HG02973 (cell line): Measurements from ENCODE around the gene PRKG1.
A peak's percentile ranks its signal among the peaks of the same experiment; 100 is the strongest.
"Not testable (repeated sequence)": the region's sequence is repeated elsewhere in the genome, so short reads cannot be mapped to it uniquely, and the experiment has no call there.

Experiments
- ATAC-seq: cut with Tn5 transposase; IDR thresholded peaks from one replicate; pipeline ENCODE4 v1.9.1; 2021; ENCODE audit warnings: moderate library complexity; ENCODE audit not compliant: unreplicated experiment

PRKG1 gene

GRCh38 chr10:51419196-51420093, 345.2 kb downstream of the PRKG1 start:
- ATAC-seq: no peak

GRCh38 chr10:51421853-51422252, 347.6 kb downstream of the PRKG1 start:
- no peak for ATAC-seq

- ATAC-seq: peak; percentile 85
These were observed 348.2 kb downstream of the PRKG1 start for GRCh38 chr10:51422311-51423120.

- no peak for ATAC-seq
These were observed 348.8 kb downstream of the PRKG1 start for GRCh38 chr10:51423121-51423452.

- ATAC-seq: no peak
These were observed 351.1 kb downstream of the PRKG1 start for GRCh38 chr10:51425431-51425830.

- no peak for ATAC-seq
These were observed 353.5 kb downstream of the PRKG1 start for GRCh38 chr10:51427758-51428157.

GRCh38 chr10:51430506-51430905, 356.2 kb downstream of the PRKG1 start:
- ATAC-seq: no peak

GRCh38 chr10:51433949-51434475, 359.7 kb downstream of the PRKG1 start:
- no peak for ATAC-seq

GRCh38 chr10:51436805-51437204, 362.5 kb downstream of the PRKG1 start:
- ATAC-seq: no peak

- no peak for ATAC-seq
These were observed 365.4 kb downstream of the PRKG1 start for GRCh38 chr10:51439645-51440044.

GRCh38 chr10:51445588-51445987, 371.3 kb downstream of the PRKG1 start:
- no peak for ATAC-seq

- no peak for ATAC-seq
These were observed 372.8 kb downstream of the PRKG1 start for GRCh38 chr10:51447119-51447518.

GRCh38 chr10:51455762-51456161, 381.5 kb downstream of the PRKG1 start:
- ATAC-seq: not testable (repeated sequence)

GRCh38 chr10:51459476-51459875, 385.2 kb downstream of the PRKG1 start:
- ATAC-seq: no peak

- no peak for ATAC-seq
These were observed 387.9 kb downstream of the PRKG1 start for GRCh38 chr10:51462076-51462779.

GRCh38 chr10:51468424-51468823, 394.1 kb downstream of the PRKG1 start:
- ATAC-seq: no peak

- ATAC-seq: no peak
These were observed 395.4 kb downstream of the PRKG1 start for GRCh38 chr10:51469686-51470085.

- ATAC-seq: no peak
These were observed 397.0 kb downstream of the PRKG1 start for GRCh38 chr10:51471271-51471670.

- no peak for ATAC-seq
These were observed 397.9 kb downstream of the PRKG1 start for GRCh38 chr10:51472154-51472553.

GRCh38 chr10:51479711-51480110, 405.4 kb downstream of the PRKG1 start:
- ATAC-seq: no peak

GRCh38 chr10:51485668-51486067, 411.4 kb downstream of the PRKG1 start:
- ATAC-seq: no peak
